GM21786 (cell line): ENCODE data around the gene PRKAR1B.

Source experiments
- ATAC-seq: cut with Tn5 transposase; IDR thresholded peaks from one replicate; pipeline ENCODE4 v1.9.1; 2021; ENCODE audit not compliant: unreplicated experiment

Gene PRKAR1B

GRCh38 chr7:698515-699475 lies 28.3 kb downstream of the PRKAR1B start:
- no peak for ATAC-seq

DNA sequence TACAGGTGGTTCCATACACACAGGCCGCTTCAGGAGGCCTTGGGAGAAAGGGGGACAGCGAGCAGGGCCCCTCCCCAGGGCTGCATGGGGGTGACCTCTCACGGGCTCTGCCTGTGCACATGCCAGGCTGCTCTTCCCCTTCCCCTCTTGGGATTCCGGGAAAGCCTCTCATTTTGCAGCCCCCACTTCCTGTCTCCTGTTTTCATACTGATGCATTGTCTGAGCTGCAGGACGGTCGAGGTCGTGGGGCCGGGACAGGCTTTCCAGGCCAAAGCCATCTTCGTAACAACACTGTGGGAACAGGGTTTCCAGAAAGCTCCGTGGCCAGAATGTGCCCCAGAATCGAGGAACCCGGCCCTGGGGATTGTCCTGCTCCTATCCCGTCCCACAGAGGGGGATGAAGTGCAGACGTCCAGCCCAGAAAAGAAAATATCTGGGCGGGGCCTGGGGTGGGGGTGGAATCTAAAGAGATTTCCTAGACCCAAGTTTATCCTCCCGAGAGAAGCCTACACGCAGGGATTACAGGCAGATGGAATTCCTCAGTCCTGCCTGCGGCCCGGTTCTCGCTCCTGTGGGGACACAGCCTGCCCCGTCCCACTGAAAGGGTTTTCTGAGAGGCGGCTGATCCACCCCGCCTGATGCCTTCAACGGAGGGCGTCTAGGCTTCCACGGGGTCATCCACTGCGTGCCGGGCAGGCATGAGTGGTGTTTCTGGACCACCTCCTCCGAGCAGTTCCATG lies 30.1 kb downstream of the PRKAR1B start:
- ATAC-seq, result no peak

DNA sequence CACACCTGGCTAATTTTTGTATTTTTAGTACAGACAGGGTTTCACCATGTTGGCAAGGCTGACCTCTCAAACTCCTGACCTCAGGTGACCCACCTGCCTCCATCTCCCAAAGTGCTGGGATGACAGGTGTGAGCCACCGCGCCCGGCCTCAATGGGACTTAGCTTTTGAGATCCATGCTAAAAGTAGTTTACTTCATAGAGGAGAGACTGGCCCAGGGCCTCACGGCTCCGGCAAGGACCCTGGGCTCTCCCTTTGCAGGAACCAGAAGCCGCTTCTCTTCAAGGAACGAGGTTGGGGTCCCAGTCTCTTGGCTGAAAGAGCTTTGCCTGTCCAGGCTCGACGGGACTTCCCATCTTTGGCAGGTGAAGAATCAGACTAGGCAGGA lies 30.7 kb downstream of the PRKAR1B start:
- ATAC-seq, result no peak

DNA sequence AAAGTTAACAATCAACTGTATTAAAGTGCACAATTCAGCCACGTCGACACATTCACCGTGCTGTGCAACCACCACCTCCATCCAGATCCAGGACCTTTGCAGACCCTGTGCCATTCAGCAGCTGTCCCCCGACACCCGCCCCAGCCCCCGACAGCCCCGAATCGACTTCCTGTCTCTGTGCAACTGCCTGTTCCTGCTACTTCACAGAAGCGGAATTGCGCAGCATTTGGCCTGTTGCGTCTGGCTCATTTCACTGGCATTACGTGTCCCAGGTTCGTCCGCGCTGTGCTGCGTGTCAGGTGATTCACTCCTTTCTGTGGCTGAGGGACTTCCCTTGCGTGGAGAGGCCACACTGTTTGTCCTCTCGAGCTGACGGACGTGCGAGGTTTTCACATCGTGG lies 33.8 kb downstream of the PRKAR1B start:
- ATAC-seq, result no peak

DNA sequence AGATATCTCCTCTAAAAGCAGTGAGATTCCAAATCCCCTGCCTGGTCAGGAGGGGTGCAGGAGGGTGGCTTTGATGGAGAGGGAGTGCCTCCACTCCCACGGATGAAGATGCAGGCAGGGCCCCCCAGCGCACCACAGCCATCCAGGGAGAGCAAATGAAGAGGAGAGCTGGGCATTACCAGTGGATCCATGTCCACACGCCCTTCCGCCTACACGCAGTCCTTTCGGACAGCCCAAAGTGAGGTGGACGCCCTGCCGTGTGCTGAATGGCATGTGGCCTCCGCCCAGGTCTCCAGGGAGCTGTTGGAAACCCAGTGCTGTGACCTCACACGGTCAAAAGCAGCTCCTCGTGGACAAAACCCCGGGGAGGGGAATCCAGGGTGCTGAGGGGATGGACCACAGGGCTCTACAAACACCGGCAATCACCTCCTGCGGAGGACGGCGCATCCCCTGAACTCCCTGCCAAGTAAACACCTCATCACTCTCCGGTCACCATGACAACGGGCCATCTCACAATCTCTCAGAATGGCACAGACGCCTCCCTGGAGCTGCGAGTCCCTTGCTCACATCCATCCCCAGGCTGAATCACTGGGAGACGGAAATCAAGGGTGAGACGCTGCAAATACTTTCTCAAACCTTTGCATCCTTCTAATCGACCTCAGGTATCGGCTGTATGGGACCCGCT lies 35.6 kb downstream of the PRKAR1B start:
- ATAC-seq, result no peak

GRCh38 chr7:690478-691360 lies 36.4 kb downstream of the PRKAR1B start:
- no peak for ATAC-seq

- no peak for ATAC-seq
Observed at GRCh38 chr7:685540-685939, 41.5 kb downstream of the PRKAR1B start.

DNA sequence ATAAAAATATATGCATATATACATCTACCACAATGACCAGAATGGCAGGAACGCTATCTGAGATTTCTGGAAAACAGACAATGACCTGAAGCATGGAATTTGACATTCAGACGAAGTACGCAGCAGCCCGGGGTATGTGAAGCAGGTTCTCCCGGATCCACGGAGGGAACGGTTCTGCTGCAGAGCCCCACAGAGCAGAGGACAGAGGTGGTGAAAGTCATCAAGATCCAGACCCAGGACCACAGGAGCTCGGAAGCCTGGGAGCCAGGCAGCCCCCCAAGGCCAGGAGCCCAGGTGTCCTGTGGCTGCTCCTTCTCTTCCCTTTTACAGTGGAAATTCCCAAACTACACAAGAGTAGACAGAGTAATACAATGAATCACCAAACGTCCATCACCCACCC lies 42.7 kb downstream of the PRKAR1B start:
- ATAC-seq, result no peak

GRCh38 chr7:683526-684205 lies 43.4 kb downstream of the PRKAR1B start:
- no peak for ATAC-seq

DNA sequence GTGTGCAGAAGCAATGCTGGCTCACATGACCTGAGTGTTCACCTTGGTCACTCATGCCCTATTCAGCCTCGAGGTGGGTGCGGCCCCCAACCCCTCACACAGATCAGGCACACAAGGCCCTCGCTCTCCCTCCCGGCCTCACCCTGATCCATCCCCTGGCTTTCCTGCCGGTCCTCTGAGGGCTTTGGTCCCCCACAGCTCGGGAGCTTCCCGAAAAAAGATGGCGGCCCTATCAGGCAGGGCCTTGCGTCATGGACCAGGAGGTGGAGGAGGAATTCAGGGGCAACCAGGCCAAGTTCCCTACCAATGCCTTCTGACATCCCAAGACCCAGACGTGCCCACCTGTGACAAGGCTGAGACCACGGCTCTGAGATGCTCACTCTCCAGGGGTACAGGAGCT lies 44.3 kb downstream of the PRKAR1B start:
- ATAC-seq, result no peak

GRCh38 chr7:681551-682307 lies 45.4 kb downstream of the PRKAR1B start:
- ATAC-seq, result no peak

DNA sequence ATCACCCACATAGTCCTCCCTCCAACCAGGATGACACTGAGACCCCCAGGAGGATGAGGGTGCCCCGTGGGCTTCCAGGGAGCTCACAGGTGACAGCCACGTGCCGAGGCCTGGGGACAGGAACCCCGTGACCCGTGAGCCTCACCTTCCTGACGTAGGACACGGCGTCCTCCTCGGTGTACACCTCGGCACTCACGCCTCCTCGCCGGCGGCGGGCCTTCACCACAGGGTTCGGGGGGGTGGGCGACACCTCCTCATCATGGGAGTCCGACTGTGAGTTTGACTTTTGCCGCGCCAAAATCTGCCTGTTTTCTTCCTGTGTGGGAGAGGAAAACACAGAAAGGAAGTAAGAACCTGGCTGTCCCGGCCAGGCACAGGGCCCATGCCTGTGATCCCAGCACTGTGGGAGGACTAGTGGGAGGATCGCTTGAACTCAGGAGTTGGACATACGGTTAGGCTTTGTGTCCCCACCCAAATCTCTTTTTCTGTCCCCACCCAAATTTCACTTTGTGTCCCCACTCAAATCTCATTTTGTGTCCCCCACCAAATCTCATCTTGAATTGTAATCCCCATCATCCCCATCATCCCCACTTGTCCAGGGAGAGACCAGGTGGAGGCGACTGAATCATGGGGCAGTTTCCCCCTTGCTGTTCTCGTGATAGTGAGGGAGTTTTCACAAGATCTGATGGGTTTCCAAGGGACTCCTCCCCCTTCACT lies 46.5 kb downstream of the PRKAR1B start:
- ATAC-seq, result no peak

- ATAC-seq, result no peak
Observed at GRCh38 chr7:676972-677385, 50.1 kb downstream of the PRKAR1B start.

DNA sequence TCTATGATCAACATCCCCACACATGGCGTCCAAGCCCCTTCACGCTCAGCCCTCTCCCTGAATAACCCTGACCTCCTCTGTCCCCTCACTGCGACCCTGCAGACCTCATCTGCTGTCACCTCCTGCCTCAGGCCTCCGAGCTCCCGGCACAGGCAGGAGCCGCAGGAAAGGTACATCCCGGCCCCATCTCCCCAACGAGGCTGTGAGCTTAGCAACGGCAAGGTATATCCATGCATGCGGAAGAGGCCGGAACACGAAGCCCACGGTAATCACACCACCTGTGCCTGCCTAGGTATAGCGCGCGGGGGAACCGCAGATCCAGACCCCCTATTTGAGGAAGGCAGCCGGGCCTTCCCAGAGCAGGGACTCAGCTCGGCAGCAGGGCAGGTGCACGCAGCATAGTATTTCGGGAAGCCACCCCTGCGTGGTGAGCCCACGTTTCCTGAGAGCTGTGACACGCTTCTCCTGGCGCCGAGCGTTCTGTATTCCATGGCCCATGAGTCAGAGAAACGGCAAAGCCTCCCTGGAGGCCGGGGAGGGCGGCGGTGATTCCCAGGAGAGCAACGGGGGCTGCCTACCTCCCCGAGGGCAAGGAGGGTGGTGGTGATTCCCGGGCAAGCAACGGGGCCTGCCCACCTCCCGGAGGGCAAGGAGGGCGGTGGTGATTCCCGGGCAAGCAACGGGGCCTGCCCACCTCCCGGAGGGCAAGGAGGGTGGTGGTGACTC lies 50.7 kb downstream of the PRKAR1B start:
- ATAC-seq, result no peak

DNA sequence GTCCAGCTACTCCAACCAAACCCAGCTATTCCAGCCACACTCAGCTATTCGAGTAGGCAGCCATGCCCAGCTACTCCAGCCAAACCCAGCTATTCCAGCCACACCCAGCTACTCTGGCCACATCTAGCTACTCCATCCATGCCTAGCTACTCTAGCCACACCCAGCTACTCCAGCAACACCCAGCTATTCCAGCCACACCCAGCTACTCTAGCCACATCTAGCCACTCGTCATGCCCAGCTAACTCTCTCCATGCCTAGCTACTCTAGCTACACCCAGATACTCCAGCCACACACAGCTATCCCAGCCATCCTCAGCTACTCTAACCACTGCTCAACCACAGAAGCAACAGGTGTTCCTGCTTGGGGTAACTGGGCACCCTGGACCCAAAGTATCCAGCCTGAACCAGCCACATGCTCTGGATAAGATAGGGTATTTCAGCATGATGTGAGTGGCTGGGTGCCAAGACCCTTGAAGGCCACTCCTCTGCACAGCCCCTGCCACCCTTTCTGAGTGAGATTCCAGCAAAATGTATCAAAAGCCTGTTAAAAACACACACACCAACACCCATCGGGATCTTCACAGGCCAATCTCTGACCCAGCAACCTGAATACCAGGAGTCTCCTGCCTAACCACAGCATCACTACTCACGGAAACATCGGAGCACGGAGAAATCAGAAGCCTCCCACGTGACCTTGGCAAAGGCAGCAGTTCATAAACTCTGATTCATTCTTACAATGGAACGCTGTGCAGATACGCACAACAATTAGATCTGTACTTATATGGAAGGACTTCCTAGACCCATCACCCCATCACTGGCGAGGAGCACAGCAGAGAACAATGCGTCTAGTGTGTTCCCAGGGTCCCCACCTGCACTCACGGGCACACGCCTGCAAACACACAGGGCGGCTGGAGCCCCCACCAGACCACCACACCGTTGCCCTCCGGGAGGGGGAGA lies 52.3 kb downstream of the PRKAR1B start:
- no peak for ATAC-seq

DNA sequence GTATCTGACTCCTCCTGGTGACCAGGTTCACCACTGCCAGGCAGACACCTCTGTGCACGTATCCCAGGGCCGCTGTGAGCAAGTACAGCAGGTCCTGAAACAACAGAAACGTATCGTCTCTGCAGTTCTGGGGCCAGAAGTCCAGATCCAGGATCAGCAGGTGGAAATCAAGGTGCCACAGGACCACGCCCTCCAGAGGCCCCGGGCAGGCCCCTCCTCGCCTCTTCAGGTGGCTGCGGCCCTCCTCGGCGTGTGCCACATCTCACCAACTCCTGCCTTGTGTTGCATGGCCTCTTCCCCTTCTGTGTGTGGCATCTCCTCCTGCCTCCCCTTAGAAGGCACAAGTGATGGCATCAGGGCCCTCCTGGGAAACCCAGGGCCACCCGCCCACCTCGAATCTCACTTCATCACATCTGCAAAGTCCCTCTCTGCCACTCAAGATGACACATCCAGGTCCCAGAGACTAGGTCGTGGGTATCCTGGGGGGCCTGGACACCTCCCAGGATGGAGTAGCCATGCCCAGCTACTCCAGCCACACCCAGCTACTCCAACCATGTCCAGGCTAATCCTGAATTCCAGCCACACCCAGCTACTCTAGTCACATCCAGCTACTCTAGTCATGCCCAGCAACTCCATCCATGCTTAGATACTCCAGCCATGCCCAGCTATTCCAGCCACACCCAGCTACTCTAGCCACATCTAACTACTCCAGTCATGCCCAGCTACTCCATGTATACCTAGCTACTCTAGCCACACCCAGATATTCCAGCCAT lies 53.2 kb downstream of the PRKAR1B start:
- ATAC-seq, result no peak
